NB4 (cell line): Measurements from ENCODE around the gene ALX1.
"Not testable (repeated sequence)": the region's sequence is repeated elsewhere in the genome, so short reads cannot be mapped to it uniquely, and the experiment has no call there.

Experiments used
- DNase-seq: peaks from one replicate; pipeline ENCODE4 v3.0.0; 2010; ENCODE audit warnings: low read depth
- H3K4me3 ChIP-seq: one replicate; pipeline ENCODE4 v1.5.1; 2011; ENCODE audit warnings: mild to moderate bottlenecking, low read depth, low read length, moderate library complexity
- MAX ChIP-seq: IDR thresholded peaks from 2 replicates; pipeline ENCODE4 v1.6.1; 2011; ENCODE audit warnings: low read depth, low read length
- MYC ChIP-seq: IDR thresholded peaks from 2 replicates; pipeline ENCODE4 v1.6.1; 2011; ENCODE audit warnings: low read depth, low read length
- POLR2A ChIP-seq: IDR thresholded peaks from 2 replicates; pipeline ENCODE4 v1.6.1; 2011; ENCODE audit warnings: mild to moderate bottlenecking; ENCODE audit not compliant: insufficient read length; ENCODE audit errors: extremely low read depth
- TF ChIP-seq, protein P1 (sequence below): IDR thresholded peaks from one replicate; pipeline ENCODE4 v1.5.1; 2012; ENCODE audit warnings: low read depth, low read length

Gene ALX1

GRCh38 chr12:85308374-85308773 lies 28.4 kb downstream of the ALX1 start:
- H3K4me3 ChIP-seq = no peak overlapping the region
- no peak for DNase-seq
- TF ChIP-seq MAX (no peak), MYC (no peak), POLR2A (no peak)
- TF ChIP-seq, protein P1, sequence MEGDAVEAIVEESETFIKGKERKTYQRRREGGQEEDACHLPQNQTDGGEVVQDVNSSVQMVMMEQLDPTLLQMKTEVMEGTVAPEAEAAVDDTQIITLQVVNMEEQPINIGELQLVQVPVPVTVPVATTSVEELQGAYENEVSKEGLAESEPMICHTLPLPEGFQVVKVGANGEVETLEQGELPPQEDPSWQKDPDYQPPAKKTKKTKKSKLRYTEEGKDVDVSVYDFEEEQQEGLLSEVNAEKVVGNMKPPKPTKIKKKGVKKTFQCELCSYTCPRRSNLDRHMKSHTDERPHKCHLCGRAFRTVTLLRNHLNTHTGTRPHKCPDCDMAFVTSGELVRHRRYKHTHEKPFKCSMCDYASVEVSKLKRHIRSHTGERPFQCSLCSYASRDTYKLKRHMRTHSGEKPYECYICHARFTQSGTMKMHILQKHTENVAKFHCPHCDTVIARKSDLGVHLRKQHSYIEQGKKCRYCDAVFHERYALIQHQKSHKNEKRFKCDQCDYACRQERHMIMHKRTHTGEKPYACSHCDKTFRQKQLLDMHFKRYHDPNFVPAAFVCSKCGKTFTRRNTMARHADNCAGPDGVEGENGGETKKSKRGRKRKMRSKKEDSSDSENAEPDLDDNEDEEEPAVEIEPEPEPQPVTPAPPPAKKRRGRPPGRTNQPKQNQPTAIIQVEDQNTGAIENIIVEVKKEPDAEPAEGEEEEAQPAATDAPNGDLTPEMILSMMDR = no peak

- DNase-seq = no peak
- TF ChIP-seq, protein P1 = no peak
- TF ChIP-seq MAX = no peak
- TF ChIP-seq POLR2A = no peak
- no peak for TF ChIP-seq MYC
- no peak overlapping the region for H3K4me3 ChIP-seq
These were observed 29.1 kb downstream of the ALX1 start for GRCh38 chr12:85309125-85309566.

- H3K4me3 ChIP-seq = no peak overlapping the region
- no peak for DNase-seq
- TF ChIP-seq, protein P1 = no peak
- no peak for TF ChIP-seq POLR2A
- no peak for TF ChIP-seq MAX
- TF ChIP-seq MYC = no peak
These were observed 30.0 kb downstream of the ALX1 start for GRCh38 chr12:85310025-85310424.

GRCh38 chr12:85310456-85311076 lies 30.5 kb downstream of the ALX1 start:
- peak; percentile 16 for DNase-seq
- no peak for TF ChIP-seq MYC
- TF ChIP-seq, protein P1 = peak; percentile 8
- no peak overlapping the region for H3K4me3 ChIP-seq

DNA sequence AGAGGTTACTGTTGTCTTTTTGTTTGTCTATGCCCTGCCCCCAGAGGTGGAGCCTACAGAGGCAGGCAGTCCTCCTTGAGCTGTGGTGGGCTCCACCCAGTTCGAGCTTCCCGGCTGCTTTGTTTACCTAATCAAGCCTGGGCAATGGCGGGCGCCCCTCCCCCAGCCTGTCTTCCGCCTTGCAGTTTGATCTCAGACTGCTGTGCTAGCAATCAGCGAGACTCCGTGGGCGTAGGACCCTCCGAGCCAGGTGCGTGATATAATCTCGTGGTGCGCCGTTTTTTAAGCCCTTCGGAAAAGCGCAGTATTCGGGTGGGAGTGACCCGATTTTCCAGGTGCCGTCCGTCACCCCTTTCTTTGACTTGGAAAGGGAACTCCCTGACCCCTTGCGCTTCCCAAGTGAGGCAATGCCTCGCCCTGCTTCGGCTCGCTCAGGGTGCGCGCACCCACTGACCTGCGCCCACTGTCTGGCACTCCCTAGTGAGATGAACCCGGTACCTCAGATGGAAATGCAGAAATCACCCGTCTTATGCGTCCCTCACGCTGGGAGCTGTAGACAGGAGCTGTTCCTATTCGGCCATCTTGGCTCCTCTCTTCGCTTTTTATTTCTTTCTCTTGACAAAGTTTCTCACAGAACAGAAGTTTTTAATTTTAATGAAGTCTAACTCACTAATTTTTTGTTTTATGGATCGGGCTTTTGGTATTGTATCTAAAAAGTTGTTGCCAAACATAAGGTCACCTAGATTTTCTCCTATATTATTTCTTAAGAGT lies 38.0 kb downstream of the ALX1 start:
- not testable (repeated sequence) for DNase-seq, H3K4me3 ChIP-seq

DNA sequence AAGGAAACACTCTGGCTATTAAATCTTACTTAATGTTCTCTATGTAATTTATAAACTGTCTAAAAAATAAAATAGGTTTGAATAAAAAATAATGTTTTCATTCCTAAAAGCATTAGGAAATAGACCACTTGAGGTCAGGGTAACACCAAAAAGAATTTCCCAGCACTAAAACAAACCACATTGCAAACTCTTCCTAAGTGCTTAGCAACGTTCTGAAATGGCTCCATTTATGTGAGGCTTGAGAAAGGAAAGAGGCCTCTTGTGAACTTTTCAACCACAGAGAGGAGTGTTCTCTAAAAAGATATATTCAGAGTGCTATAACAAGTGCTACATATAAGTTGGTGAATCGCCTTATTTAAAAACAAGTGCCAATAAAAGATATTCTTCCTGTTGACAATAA lies 42.7 kb downstream of the ALX1 start:
- no peak for DNase-seq
- no peak overlapping the region for H3K4me3 ChIP-seq
- TF ChIP-seq, protein P1 = no peak
- TF ChIP-seq POLR2A (no peak), MAX (no peak), MYC (no peak)
